HEK293 (cell line): ENCODE measurements around the gene SPOCK1.

Experiments used
- CTCF ChIA-PET: fragments of 350-600 bp; formaldehyde crosslinking; extraction: SDS; loops from one replicate; lab custom pipeline; 2021; ENCODE audit warnings: antibody characterized with exemption; lab: Yijun Ruan, JAX
- POLR2A ChIA-PET: fragments of 300-600 bp; formaldehyde crosslinking; extraction: SDS; loops from one replicate; lab custom pipeline; 2020; ENCODE audit warnings: antibody characterized with exemption, inconsistent platforms; lab: Yijun Ruan, JAX
- H3K27ac ChIP-seq: fragments of 200-500 bp; sonication (Bioruptor generic); 2 replicates; pipeline ENCODE4 v1.5.1; 2014; ENCODE audit warnings: low read depth, low read length, control low read depth, inconsistent platforms; ENCODE audit errors: extremely low read depth
- H3K36me3 ChIP-seq, 2 experiments: fragments of 200-500 bp in 1 of 2; sonication (Bioruptor generic) in 1 of 2; 1 replicate in 1 of 2; 2 replicates in 1 of 2; pipeline ENCODE4 v1.5.1; 2014 to 2017; ENCODE audit warnings: inconsistent platforms in 2 of 2, low read length in 2 of 2; ENCODE audit not compliant: control insufficient read depth in 2 of 2, insufficient read depth in 1 of 2
- H3K4me1 ChIP-seq: fragments of 200-500 bp; sonication (Bioruptor generic); 2 replicates; pipeline ENCODE4 v1.5.1; 2014; ENCODE audit warnings: mild to moderate bottlenecking, low read length, inconsistent platforms; ENCODE audit not compliant: control insufficient read depth, insufficient read depth
- H3K4me3 ChIP-seq: 2 replicates; pipeline ENCODE4 v1.5.1; 2011; ENCODE audit warnings: low read depth, mild to moderate bottlenecking, control low read depth, low read length, moderate library complexity
- H3K9me3 ChIP-seq: fragments of 200-500 bp; sonication (Bioruptor generic); 2 replicates; pipeline ENCODE4 v1.5.1; 2014; ENCODE audit warnings: low read depth, low read length, inconsistent platforms; ENCODE audit not compliant: control insufficient read depth, insufficient read depth
- SETDB1 ChIP-seq: IDR thresholded peaks from one replicate; pipeline ENCODE4 v1.6.1; 2017; ENCODE audit warnings: mild to moderate bottlenecking, low read length, moderate library complexity, mixed read lengths; ENCODE audit not compliant: insufficient read length
- SP2 ChIP-seq: fragments of 450-650 bp; formaldehyde crosslinking; IDR thresholded peaks from 2 replicates; pipeline ENCODE4 v1.5.1; 2016; ENCODE audit warnings: missing biosample characterization, missing genetic modification characterization
- TRIM28 ChIP-seq: IDR thresholded peaks from 2 replicates; pipeline ENCODE4 v1.6.1; 2011; ENCODE audit warnings: low read length, control low read depth, borderline replicate concordance
- WT1 ChIP-seq: fragments of 450-650 bp; formaldehyde crosslinking; IDR thresholded peaks from 2 replicates; pipeline ENCODE4 v1.5.1; 2016; ENCODE audit warnings: missing biosample characterization, missing genetic modification characterization
- YY1 ChIP-seq: fragments of 450-650 bp; formaldehyde crosslinking; IDR thresholded peaks from 2 replicates; pipeline ENCODE4 v1.5.1; 2018; ENCODE audit warnings: missing biosample characterization, missing genetic modification characterization
- YY2 ChIP-seq: fragments of 450-650 bp; formaldehyde crosslinking; IDR thresholded peaks from 2 replicates; pipeline ENCODE4 v1.5.1; 2016; ENCODE audit warnings: missing biosample characterization, missing genetic modification characterization
- ZBTB8A ChIP-seq: fragments of 450-650 bp; formaldehyde crosslinking; IDR thresholded peaks from 2 replicates; pipeline ENCODE4 v1.5.1; 2016; ENCODE audit warnings: missing biosample characterization, missing genetic modification characterization
- ZFP37 ChIP-seq: fragments of 450-650 bp; formaldehyde crosslinking; IDR thresholded peaks from 2 replicates; pipeline ENCODE4 v1.5.1; 2016; ENCODE audit warnings: missing biosample characterization, missing genetic modification characterization
- ZNF138 ChIP-seq: fragments of 450-650 bp; formaldehyde crosslinking; IDR thresholded peaks from 2 replicates; pipeline ENCODE4 v1.5.1; 2016; ENCODE audit warnings: missing biosample characterization, missing genetic modification characterization, borderline replicate concordance
- ZNF148 ChIP-seq: fragments of 450-650 bp; formaldehyde crosslinking; IDR thresholded peaks from 2 replicates; pipeline ENCODE4 v1.5.0; 2017; ENCODE audit warnings: missing biosample characterization, missing genetic modification characterization, borderline replicate concordance
- ZNF202 ChIP-seq: fragments of 450-650 bp; formaldehyde crosslinking; IDR thresholded peaks from 2 replicates; pipeline ENCODE4 v1.5.1; 2016; ENCODE audit warnings: missing biosample characterization, missing genetic modification characterization, borderline replicate concordance
- ZNF24 ChIP-seq: fragments of 450-650 bp; formaldehyde crosslinking; IDR thresholded peaks from 2 replicates; pipeline ENCODE4 v1.5.1; 2016; ENCODE audit warnings: missing biosample characterization, missing genetic modification characterization
- ZNF292 ChIP-seq: fragments of 450-650 bp; formaldehyde crosslinking; IDR thresholded peaks from 2 replicates; pipeline ENCODE4 v1.5.1; 2016; ENCODE audit warnings: low read depth, missing biosample characterization, missing genetic modification characterization, borderline replicate concordance
- ZNF311 ChIP-seq: fragments of 450-650 bp; formaldehyde crosslinking; IDR thresholded peaks from 2 replicates; pipeline ENCODE4 v1.5.1; 2017; ENCODE audit warnings: missing biosample characterization, missing genetic modification characterization, borderline replicate concordance
- ZNF600 ChIP-seq: fragments of 450-650 bp; formaldehyde crosslinking; IDR thresholded peaks from 2 replicates; pipeline ENCODE4 v1.5.1; 2016; ENCODE audit warnings: missing biosample characterization, missing genetic modification characterization
- ZNF645 ChIP-seq: fragments of 450-650 bp; formaldehyde crosslinking; IDR thresholded peaks from 2 replicates; pipeline ENCODE4; 2016; ENCODE audit warnings: missing biosample characterization, missing genetic modification characterization
- ZNF701 ChIP-seq: fragments of 450-650 bp; formaldehyde crosslinking; IDR thresholded peaks from 2 replicates; pipeline ENCODE4 v1.5.1; 2016; ENCODE audit warnings: missing biosample characterization, missing genetic modification characterization
- ZNF843 ChIP-seq: fragments of 450-650 bp; formaldehyde crosslinking; IDR thresholded peaks from 2 replicates; pipeline ENCODE4 v1.5.1; 2016; ENCODE audit warnings: missing biosample characterization, missing genetic modification characterization
- TF ChIP-seq, protein P1 (sequence below): fragments of 450-650 bp; formaldehyde crosslinking; IDR thresholded peaks from 2 replicates; pipeline ENCODE4 v1.5.1; 2016; ENCODE audit warnings: missing biosample characterization, missing genetic modification characterization

The SPOCK1 gene

DNA sequence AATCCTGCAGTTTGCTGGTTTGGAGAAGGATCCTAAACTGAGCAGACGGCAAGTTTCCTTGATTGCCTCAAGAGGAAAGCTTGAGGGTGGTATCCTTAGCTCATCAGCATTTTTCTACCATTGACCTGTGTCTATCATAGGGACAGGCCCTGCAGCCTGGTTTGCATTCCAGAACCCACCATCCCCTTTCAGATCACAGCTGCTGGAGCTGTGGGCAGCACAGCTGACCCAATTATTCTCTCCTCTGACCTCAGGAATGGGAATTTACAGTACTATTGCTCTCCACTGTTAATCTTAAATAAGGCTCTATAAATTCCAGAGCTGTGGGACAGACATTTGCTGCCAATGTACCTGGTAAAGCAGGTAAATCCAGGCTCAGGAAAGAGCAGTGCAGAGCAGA lies 163.0 kb downstream of the SPOCK1 start:
- H3K27ac ChIP-seq: no peak overlapping the region
- no peaks in the 10 kb centered on the region for H3K4me1 ChIP-seq
- no peaks in the 10 kb centered on the region for H3K9me3 ChIP-seq
- POLR2A ChIA-PET: no interaction called here
- H3K4me3 ChIP-seq: no peak overlapping the region
- H3K36me3 ChIP-seq: no peaks in the 10 kb centered on the region
- CTCF ChIA-PET: interaction anchor here (1.0 to 1.4 kb wide), 3 partner anchors 9 to 15 kb away, joined by 4 to 8 read pairs (median 4); no protein-coding TSS in a partner anchor
- TF ChIP-seq SP2: no peak
- TF ChIP-seq, all 188 proteins: peak for 0

DNA sequence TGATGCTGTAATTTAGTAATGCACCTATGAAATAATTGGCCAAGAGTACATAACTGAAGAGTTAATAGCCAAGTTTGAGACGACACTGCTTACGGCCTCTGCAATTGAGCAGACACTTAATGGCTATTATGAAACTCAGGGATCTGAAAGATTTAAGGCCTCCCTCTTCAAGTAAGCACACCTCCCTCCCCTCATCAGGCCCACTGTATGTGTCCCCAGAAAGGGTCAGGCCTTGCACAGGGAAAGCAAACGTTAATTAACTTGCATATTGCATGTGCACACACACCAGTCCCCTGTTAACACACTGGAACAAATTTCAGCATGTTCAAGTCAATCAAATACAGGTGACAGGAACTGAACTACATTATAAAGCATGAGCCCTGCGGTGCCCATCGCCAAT lies 163.6 kb downstream of the SPOCK1 start:
- H3K9me3 ChIP-seq: no peaks in the 10 kb centered on the region
- no peak overlapping the region for H3K4me3 ChIP-seq
- CTCF ChIA-PET: interaction anchor here (1.0 to 1.4 kb wide), 2 partner anchors 9 to 10 kb away, joined by 4 read pairs; no protein-coding TSS in a partner anchor
- no peak for TF ChIP-seq ZNF701 (tag by site-specific recombination)
- TF ChIP-seq ZNF138 (tag by site-specific recombination): no peak
- TF ChIP-seq ZNF292 (tag by site-specific recombination): no peak
- no peak for TF ChIP-seq YY2 (tag by site-specific recombination)
- no peak for TF ChIP-seq ZNF645 (tag by site-specific recombination)
- TF ChIP-seq YY1 (tag by site-specific recombination): no peak
- TF ChIP-seq TRIM28: no peak
- no peak for TF ChIP-seq ZNF24 (tag by site-specific recombination)
- TF ChIP-seq SETDB1: no peak
- TF ChIP-seq ZNF202 (tag by site-specific recombination): no peak
- TF ChIP-seq, protein P1, sequence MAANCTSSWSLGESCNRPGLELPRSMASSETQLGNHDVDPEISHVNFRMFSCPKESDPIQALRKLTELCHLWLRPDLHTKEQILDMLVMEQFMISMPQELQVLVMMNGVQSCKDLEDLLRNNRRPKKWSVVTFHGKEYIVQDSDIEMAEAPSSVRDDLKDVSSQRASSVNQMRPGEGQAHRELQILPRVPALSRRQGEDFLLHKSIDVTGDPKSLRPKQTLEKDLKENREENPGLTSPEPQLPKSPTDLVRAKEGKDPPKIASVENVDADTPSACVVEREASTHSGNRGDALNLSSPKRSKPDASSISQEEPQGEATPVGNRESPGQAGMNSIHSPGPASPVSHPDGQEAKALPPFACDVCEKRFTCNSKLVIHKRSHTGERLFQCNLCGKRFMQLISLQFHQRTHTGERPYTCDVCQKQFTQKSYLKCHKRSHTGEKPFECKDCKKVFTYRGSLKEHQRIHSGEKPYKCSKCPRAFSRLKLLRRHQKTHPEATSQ: no peak
- TF ChIP-seq ZNF843 (tag by site-specific recombination): no peak
- no peak for TF ChIP-seq ZNF600 (tag by site-specific recombination)
- no peak for TF ChIP-seq ZNF148 (tag by site-specific recombination)
- TF ChIP-seq WT1: no peak
- no peak for TF ChIP-seq ZBTB8A (tag by site-specific recombination)
- no peak for TF ChIP-seq ZNF311 (tag by site-specific recombination)
- TF ChIP-seq ZFP37 (tag by site-specific recombination): no peak
- TF ChIP-seq, all 188 proteins: peak for 0
- Histone ChIP-seq H3K4me1 (no peaks in the 10 kb centered on the region), H3K27ac (no peak overlapping the region), H3K36me3 (no peaks in the 10 kb centered on the region)
- POLR2A ChIA-PET: no interaction called here
